ENCODE data around the gene WDR7. TPM values are rescaled to one million over a fixed set of nuclear protein-coding genes. Genes with fewer than 3 reads are reported as not detected.
A peak's percentile ranks its signal among the peaks of the same experiment; 100 is the strongest.

The WDR7 gene
- total RNA-seq, 1 experiment from 2014 or later, result 11.5 TPM

GRCh38 chr18:56869189-56869777, 218.1 kb downstream of the WDR7 start:
- H3K9me3 ChIP-seq (ENCODE audit: control insufficient read depth in 1 of 2, insufficient read depth in 1 of 2, low read depth in 1 of 2, low read length in 2 of 2), result no peaks in the 10 kb centered on the region
- H3K27me3 ChIP-seq (ENCODE audit: insufficient read depth, low read length), result no peaks in the 10 kb centered on the region
- no peaks in the 10 kb centered on the region for H3K36me3 ChIP-seq (ENCODE audit: control insufficient read depth in 1 of 2, insufficient read depth in 2 of 2, low read length in 2 of 2)
- BruUV-seq (replicated peaks), result no TSS peak
- ChIA-PET RAD21 (ENCODE audit: low non-redundant PET in 1 of 2, low total read pairs in 2 of 2, uncharacterized antibody in 2 of 2, unreplicated experiment in 2 of 2) (interaction anchor here in 1 of 2 experiments (0.7 kb wide), 1 partner anchor 576 kb away, joined by 3 read pairs; no protein-coding TSS in a partner anchor), POLR2A (interaction anchor here (1.3 kb wide), 1 partner anchor 12 kb away, joined by 3 read pairs; no protein-coding TSS in a partner anchor), CTCF (interaction anchor here (0.7 to 2.3 kb wide), 13 partner anchors 9 to 693 kb away, joined by 3 to 10 read pairs (median 4); partner anchors contain the start of gene ONECUT2)
- intact Hi-C loops (cut with micrococcal nuclease), result loop anchor here (2.0 to 5.0 kb wide), 2 partner anchors 158 to 568 kb away; no protein-coding TSS in a partner anchor
- no peak overlapping the region for H3K4me2 ChIP-seq (ENCODE audit: low read length)
- H3K9me2 ChIP-seq (ENCODE audit: insufficient read depth), result no peaks in the 10 kb centered on the region
- peak; percentile 66 for TF ChIP-seq RAD21 (IDR thresholded peaks at IDR 0.05; ENCODE audit: low read depth)
- TF ChIP-seq SP1 (IDR thresholded peaks at IDR 0.05; ENCODE audit: low read depth), result no peak
- no peak for TF ChIP-seq EZH2phosphoT487 (IDR thresholded peaks at IDR 0.05; ENCODE audit: borderline replicate concordance)
- no peak for TF ChIP-seq ZBTB33 (IDR thresholded peaks at IDR 0.05; ENCODE audit: extremely low read depth, insufficient replicate concordance, low read length)
- no peak for TF ChIP-seq ZFX (IDR thresholded peaks at IDR 0.05)
- TF ChIP-seq CTCF (IDR thresholded peaks at IDR 0.05 in 2 of 3, conservative IDR thresholded peaks at IDR 0.05 in 1 of 3; ENCODE audit: borderline replicate concordance in 1 of 3, insufficient read depth in 1 of 3, low read depth in 2 of 3, low read length in 2 of 3), result peak; percentile 42 to 84 (median 69); a peak in 5 of 6 replicates
- no peak overlapping the region for H3K4me3 ChIP-seq (replicated peaks in 1 of 2; ENCODE audit: low read depth in 1 of 2, low read length in 2 of 2)
- H3K79me2 ChIP-seq (ENCODE audit: insufficient read depth, low read length), result no peaks in the 10 kb centered on the region
- ATAC-seq, result peak; percentile 75; the same call in 1 of the 2 replicates
- no peak overlapping the region for H3K27ac ChIP-seq (ENCODE audit: low read depth, low read length)
- H4K20me1 ChIP-seq (ENCODE audit: insufficient read depth), result no peaks in the 10 kb centered on the region
- no peak overlapping the region for H2AFZ ChIP-seq (ENCODE audit: low read depth, low read length, poor library complexity, severe bottlenecking)
- DNase-seq (ENCODE audit: low read depth, low spot score), result peak; percentile 55
- no peaks in the 10 kb centered on the region for H3K4me1 ChIP-seq (ENCODE audit: control insufficient read depth in 1 of 2, insufficient read depth in 2 of 2, low read length in 2 of 2)
- H3K9ac ChIP-seq (ENCODE audit: low read length), result no peak overlapping the region
